GM19468 (cell line): ENCODE results near the gene CD8B2.
"Not testable (repeated sequence)": the region's sequence is repeated elsewhere in the genome, so short reads cannot be mapped to it uniquely, and the experiment has no call there.

Source experiments
- ATAC-seq: cut with Tn5 transposase; IDR thresholded peaks from one replicate; pipeline ENCODE4 v1.9.1; 2021; ENCODE audit warnings: mild to moderate bottlenecking, moderate library complexity, moderate number of reproducible peaks; ENCODE audit not compliant: unreplicated experiment; ENCODE audit errors: extremely low read depth

Gene CD8B2

GRCh38 chr2:106511476-106511901 lies 24.3 kb downstream of the CD8B2 start:
- ATAC-seq: not testable (repeated sequence)

DNA sequence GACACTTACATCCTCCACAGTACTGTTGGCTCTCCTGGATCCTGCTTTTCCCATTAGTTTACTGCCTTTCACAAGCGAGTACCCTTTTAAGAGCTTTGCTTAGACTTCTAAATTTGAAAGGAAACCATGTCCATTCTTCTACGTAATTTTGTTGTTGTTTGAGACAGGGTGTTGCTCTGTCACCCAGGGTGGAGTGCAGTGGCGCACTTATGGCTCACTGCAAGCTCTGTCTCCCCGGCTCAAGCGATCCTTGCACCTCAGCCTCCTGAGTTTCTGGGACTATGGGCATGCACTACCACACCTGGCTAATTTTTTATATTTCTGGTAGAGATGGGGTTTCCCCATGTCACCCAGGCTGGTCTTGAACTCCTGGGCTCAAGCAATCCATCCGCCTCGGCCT lies 24.8 kb downstream of the CD8B2 start:
- ATAC-seq: not testable (repeated sequence)

- ATAC-seq: not testable (repeated sequence)
These were observed 26.2 kb downstream of the CD8B2 start for GRCh38 chr2:106513391-106513790.

DNA sequence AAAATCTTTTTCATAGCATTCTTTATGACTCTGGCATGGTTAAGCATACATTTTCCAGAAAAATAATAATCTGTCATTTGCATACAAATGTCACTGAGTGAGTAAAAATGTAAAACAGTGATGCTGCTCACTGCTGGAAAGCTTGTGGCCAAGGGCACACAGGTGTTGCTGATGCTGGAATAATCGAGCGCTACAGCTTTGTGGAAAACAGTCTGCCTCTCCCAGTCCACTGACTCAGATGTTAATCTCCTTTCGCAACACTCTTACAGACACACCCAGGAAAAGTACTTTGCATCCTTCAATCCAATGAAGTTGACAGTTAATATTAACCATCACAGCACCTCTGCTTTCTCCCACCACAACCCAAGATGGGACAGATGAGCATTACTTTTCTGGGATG lies 27.7 kb downstream of the CD8B2 start:
- ATAC-seq: not testable (repeated sequence)

GRCh38 chr2:106516436-106516835 lies 29.3 kb downstream of the CD8B2 start:
- ATAC-seq: no peak

GRCh38 chr2:106516864-106517263 lies 29.7 kb downstream of the CD8B2 start:
- no peak for ATAC-seq

GRCh38 chr2:106517329-106517728 lies 30.2 kb downstream of the CD8B2 start:
- ATAC-seq: no peak

DNA sequence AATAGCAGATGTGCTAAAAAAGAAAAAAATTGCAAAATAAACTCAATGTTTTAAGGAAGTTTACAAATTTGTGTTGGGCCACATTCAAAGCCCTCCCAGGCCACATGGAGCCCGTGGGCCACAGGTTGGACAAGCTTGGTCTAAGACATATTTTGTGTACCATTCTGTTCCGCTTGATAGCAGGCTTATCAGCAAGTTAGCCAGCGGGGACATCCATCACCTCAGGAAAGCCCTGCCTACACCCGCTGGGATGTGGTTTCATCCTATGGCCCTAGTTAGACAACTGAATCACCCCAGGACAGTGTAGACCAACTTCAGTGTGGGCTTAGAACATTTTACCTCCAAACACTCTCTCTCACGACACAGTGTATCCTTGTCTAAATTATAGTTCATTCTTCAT lies 32.6 kb downstream of the CD8B2 start:
- ATAC-seq: no peak

DNA sequence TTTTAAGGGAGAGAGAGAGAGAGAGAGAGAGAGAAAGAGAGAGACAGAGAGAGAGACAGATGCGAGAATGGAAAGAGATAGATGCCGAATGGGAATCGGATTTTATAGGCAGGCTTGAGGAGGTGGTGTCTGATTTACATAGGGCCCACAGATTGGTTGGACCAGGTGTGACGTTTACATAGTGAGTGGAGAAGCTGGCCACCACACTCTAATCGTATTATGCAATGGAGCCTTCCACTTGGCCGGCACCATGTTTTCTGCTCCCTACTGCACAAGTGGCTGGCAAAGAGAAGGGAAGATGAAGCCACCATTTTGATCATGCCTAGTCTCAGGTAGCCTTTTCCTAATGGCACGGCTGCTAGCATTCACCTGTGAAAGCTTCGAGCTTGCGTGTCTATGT lies 33.9 kb downstream of the CD8B2 start:
- no peak for ATAC-seq

- ATAC-seq: no peak
These were observed 37.0 kb downstream of the CD8B2 start for GRCh38 chr2:106523976-106524665.

DNA sequence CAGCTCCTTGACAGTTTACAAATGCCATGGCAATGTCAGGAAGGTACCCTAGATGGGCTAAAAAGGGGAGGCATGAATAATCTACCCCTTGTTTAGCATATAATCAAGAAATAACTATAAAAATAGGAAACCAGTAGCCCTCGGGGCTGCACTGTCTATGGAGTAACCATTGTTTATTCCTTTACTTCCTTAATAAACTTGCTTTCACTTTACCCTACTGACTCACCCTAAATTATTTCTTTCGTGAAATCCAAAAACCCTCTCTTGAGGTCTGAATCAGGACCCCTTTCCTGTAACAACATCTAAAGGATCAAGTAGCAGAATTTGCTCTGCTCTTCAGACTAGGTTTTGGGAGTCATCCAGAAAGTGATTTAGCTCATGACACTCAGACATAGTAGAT lies 43.7 kb downstream of the CD8B2 start:
- ATAC-seq: no peak

- ATAC-seq: no peak
These were observed 44.6 kb downstream of the CD8B2 start for GRCh38 chr2:106531676-106532214.

DNA sequence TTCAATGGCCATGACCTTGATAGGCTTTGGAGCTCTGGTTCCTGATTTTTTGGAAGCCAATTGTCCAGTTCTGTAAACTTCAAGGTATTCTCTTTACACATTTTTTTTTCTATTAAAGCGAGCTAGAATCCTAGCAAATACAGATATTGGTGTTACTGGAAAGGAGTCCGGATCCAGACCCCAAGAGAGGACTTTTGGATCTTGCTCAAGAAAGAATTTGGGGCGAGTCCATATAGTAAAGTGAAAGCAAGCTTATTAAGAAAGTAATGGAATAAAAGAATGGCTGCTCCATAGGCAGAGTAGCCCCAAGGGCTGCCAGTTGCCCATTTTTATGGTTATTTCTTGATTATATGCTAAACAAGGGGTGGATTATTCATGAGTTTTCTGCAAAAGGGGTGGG lies 45.1 kb downstream of the CD8B2 start:
- ATAC-seq: no peak

GRCh38 chr2:106534471-106534870 lies 47.3 kb downstream of the CD8B2 start:
- ATAC-seq: no peak

DNA sequence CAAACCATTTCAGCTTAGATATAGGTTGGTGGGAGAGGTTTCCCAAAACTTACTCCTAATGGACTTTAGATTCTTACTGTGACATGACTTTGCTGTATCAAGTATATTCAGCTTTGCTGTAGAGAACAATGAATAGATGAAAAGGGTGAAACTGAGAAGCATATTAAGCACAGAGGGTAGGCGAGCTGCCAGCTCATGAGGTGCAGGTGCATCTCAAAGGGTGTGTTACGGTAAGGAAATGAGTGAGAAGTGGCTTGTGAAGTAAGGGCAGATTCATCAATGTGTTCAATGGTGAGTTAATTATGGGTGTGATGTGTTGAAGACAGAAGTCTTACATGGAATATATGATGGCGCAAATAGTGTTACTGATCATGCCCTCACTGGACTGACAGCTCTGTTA lies 49.3 kb downstream of the CD8B2 start:
- ATAC-seq: no peak

- no peak for ATAC-seq
These were observed 49.9 kb downstream of the CD8B2 start for GRCh38 chr2:106537047-106537446.

DNA sequence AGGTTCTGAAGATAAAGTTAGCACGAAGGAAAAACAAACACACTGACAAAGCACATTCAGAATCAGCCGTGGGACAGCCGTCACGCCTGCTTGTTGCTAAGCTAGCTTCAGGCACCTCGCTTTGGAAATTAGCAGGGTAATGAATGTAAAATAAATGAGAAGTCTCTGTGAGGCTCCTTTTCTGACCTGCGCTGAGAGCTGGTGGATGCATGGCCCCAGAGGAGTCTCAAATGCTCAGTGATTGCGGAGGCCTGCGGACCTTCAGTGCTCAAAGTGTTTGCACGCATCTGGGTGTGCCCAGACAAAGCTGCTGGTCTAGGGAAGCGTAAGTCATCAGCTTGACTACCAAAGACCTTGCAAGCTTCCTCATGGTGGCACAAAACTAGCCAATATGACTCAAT lies 50.6 kb downstream of the CD8B2 start:
- no peak for ATAC-seq

GRCh38 chr2:106540886-106541285 lies 53.7 kb downstream of the CD8B2 start:
- ATAC-seq: no peak

DNA sequence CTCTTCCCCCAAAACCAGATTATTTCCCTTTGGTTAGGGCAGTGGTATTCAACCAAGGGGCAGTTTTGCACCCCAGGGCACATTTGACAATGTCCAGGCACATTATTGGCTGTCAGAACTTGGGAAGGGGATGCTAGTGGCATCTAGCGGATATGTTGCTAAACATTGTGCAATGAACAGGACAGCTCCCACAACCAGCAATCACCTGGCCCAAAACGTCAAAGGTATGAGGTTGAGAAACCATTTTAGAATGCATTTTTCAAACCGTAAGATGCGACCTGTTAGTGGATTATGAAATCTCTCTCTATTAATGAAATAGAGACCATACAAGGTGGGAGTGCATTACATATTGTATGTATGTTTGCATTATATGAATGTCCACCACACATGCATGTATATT lies 54.2 kb downstream of the CD8B2 start:
- ATAC-seq: no peak

DNA sequence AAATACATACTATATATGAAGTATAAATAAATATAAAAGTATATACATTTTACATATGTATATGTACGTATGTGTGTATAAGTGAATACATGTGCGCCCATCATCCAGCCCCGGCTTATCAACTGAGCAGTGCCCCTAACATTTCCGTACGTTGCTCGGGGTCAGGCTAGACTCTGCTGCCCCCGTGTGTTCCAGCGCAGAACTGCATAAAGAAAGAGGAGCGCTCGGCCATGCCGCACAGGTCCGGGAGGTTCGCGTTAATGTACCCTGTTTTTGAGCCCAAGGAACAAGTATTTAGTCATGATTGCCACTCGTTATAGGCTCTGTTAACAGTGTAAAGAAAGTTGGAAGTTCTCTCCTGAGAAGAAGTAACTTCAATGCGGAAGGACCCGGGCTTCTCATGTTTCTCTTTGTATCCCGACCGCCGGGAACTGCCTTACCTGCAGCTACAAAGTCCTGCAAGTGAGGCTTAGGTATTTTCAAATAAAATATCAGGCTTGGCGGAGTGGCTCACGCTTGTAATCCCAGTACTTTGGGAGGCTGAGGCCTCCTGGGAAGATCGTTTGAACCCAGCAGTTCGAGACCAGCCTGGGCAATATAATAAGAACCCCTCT lies 55.7 kb downstream of the CD8B2 start:
- ATAC-seq: no peak

DNA sequence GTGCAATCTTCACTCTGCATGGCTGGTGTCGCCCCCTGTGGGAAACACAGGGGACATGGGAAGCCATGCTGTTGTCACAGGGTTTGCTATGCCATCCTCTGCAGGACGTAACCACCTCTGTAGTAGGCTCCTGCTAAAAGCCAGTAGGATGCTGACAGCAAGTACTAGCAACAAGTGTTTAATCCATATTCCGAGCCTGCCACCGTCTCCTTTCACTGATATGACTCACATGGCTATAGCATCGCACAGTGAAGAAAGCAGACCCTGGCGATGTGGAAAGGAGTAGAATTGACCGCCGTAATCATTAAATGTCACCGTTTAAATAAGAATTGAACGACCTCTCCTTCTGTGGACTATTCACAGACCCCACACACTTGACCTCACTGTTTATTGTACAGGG lies 57.8 kb downstream of the CD8B2 start:
- no peak for ATAC-seq
